Mesenchymal stem cell (in vitro differentiated cells and primary cell): Measurements from ENCODE around the gene FBXL20.
"Not testable (repeated sequence)": the region's sequence is repeated elsewhere in the genome, so short reads cannot be mapped to it uniquely, and the experiment has no call there.

Experiments used
- DNase-seq: peaks from one replicate; pipeline ENCODE4 v3.0.0-alpha.2; 2013
- H2AFZ ChIP-seq: one replicate; pipeline ENCODE4 v1.6.1; 2013; ENCODE audit warnings: low read depth, mild to moderate bottlenecking, control low read depth, inconsistent platforms, low read length, moderate library complexity
- H2AK5ac ChIP-seq: 2 replicates; pipeline ENCODE4 v1.6.1; 2013; ENCODE audit warnings: low read length, moderate library complexity, mild to moderate bottlenecking, inconsistent platforms; ENCODE audit not compliant: severe bottlenecking
- H2BK120ac ChIP-seq: one replicate; pipeline ENCODE4 v1.6.1; 2013; ENCODE audit warnings: low read depth, mild to moderate bottlenecking, inconsistent platforms, low read length, moderate library complexity
- H2BK12ac ChIP-seq, 2 experiments: one replicate each; pipeline ENCODE4 v1.6.1; 2013; ENCODE audit warnings: inconsistent platforms in 2 of 2, low read length in 2 of 2, mild to moderate bottlenecking in 2 of 2, moderate library complexity in 2 of 2, control low read depth in 1 of 2
- H2BK15ac ChIP-seq: one replicate; pipeline ENCODE4 v1.6.1; 2013; ENCODE audit warnings: mild to moderate bottlenecking, low read depth, inconsistent platforms; ENCODE audit not compliant: poor library complexity, severe bottlenecking
- H2BK5ac ChIP-seq: 2 replicates; pipeline ENCODE4 v1.6.1; 2013; ENCODE audit warnings: low read depth, mild to moderate bottlenecking, low read length, control low read depth, inconsistent platforms; ENCODE audit not compliant: poor library complexity, severe bottlenecking
- H3K14ac ChIP-seq, 2 experiments: one replicate each; pipeline ENCODE4 v1.6.1; 2013; ENCODE audit warnings: inconsistent platforms in 2 of 2, low read length in 2 of 2, control low read depth in 1 of 2, mild to moderate bottlenecking in 1 of 2, moderate library complexity in 1 of 2
- H3K18ac ChIP-seq, 2 experiments: one replicate each; pipeline ENCODE4 v1.6.1; 2013; ENCODE audit warnings: inconsistent platforms in 2 of 2, low read length in 2 of 2, control low read depth in 1 of 2, low read depth in 1 of 2, mild to moderate bottlenecking in 1 of 2
- H3K23ac ChIP-seq, 2 experiments: one replicate each; pipeline ENCODE4 v1.6.1; 2013; ENCODE audit warnings: inconsistent platforms in 2 of 2, low read length in 2 of 2, mild to moderate bottlenecking in 2 of 2, moderate library complexity in 2 of 2, control low read depth in 1 of 2
- H3K27ac ChIP-seq: 2 replicates; pipeline ENCODE4 v1.5.1; 2013; ENCODE audit warnings: mild to moderate bottlenecking, moderate library complexity, low read length, control low read depth, inconsistent platforms; ENCODE audit not compliant: poor library complexity, severe bottlenecking
- H3K27me3 ChIP-seq, 2 experiments: 2 replicates each; pipeline versions ENCODE4 v1.6.1 to v1.7.0; 2013; ENCODE audit warnings: low read length in 2 of 2, mild to moderate bottlenecking in 2 of 2, moderate library complexity in 2 of 2, control low read depth in 1 of 2, inconsistent platforms in 1 of 2; ENCODE audit not compliant: control insufficient read depth in 1 of 2, insufficient read depth in 1 of 2
- H3K36me3 ChIP-seq, 2 experiments: 2 replicates each; pipeline versions ENCODE4 v1.6.1 to v1.7.0; 2013; ENCODE audit warnings: low read length in 2 of 2, control low read depth in 1 of 2, inconsistent platforms in 1 of 2, low read depth in 1 of 2, mild to moderate bottlenecking in 1 of 2; ENCODE audit not compliant: insufficient read depth in 2 of 2, control insufficient read depth in 1 of 2
- H3K4ac ChIP-seq, 2 experiments: one replicate each; pipeline ENCODE4 v1.6.1; 2013; ENCODE audit warnings: inconsistent platforms in 2 of 2, low read length in 2 of 2, mild to moderate bottlenecking in 2 of 2, moderate library complexity in 2 of 2, control low read depth in 1 of 2, low read depth in 1 of 2
- H3K4me1 ChIP-seq: 2 replicates; pipeline ENCODE4 v1.6.1; 2013; ENCODE audit warnings: low read depth, low read length, control low read depth; ENCODE audit not compliant: control insufficient read depth, insufficient read depth
- H3K4me2 ChIP-seq: 2 replicates; pipeline ENCODE4 v1.6.1; 2013; ENCODE audit warnings: low read length, mild to moderate bottlenecking, inconsistent platforms; ENCODE audit not compliant: poor library complexity, severe bottlenecking
- H3K4me3 ChIP-seq, 2 experiments: 2 replicates each; pipeline versions ENCODE4 v1.5.1 to v1.7.0; 2013; ENCODE audit warnings: low read length in 2 of 2, mild to moderate bottlenecking in 2 of 2, control low read depth in 1 of 2, low read depth in 1 of 2; ENCODE audit not compliant: insufficient read depth in 1 of 2
- H3K79me1 ChIP-seq: replicated peaks from 2 replicates; pipeline ENCODE4 v1.6.1; 2013; ENCODE audit warnings: mild to moderate bottlenecking, control low read depth, low read length, inconsistent platforms; ENCODE audit not compliant: poor library complexity, severe bottlenecking
- H3K9ac ChIP-seq: 2 replicates; pipeline ENCODE4 v1.7.0; 2013; ENCODE audit warnings: mild to moderate bottlenecking, low read length, moderate library complexity
- H3K9me3 ChIP-seq: 2 replicates; pipeline ENCODE4 v1.7.0; 2013; ENCODE audit warnings: mild to moderate bottlenecking, low read length; ENCODE audit not compliant: control insufficient read depth
- H4K8ac ChIP-seq: one replicate; pipeline ENCODE4 v1.6.1; 2013; ENCODE audit warnings: inconsistent platforms, mild to moderate bottlenecking, low read length, moderate library complexity
- H4K91ac ChIP-seq: one replicate; pipeline ENCODE4 v1.6.1; 2013; ENCODE audit warnings: mild to moderate bottlenecking, low read length, inconsistent platforms
- WGBS: methylation state at CpG from one replicate; pipeline ENCODE4 v1.1.7; 2013; ENCODE audit warnings: mixed read lengths; 5-methylcytosine and 5-hydroxymethylcytosine counted together

The FBXL20 gene

GRCh38 chr17:39385040-39385439, 16.4 kb downstream of the FBXL20 start:
- Histone ChIP-seq H3K79me1 (peaks cover 13% of the 10 kb centered on the region), H4K91ac (no peak overlapping the region), H3K4ac (no peak overlapping the region), H3K4me3 (peak overlapping the region in 1 of 2 experiments; percentile 20), H3K9me3 (no peaks in the 10 kb centered on the region), H2AK5ac (no peak overlapping the region), H3K23ac (peak overlapping the region in 1 of 2 experiments; percentile 89), H3K4me2 (no peak overlapping the region), H3K18ac (no peak overlapping the region), H2BK120ac (no peak overlapping the region), H3K4me1 (no peaks in the 10 kb centered on the region), H3K36me3 (peaks cover 0 to 10% of the 10 kb centered on the region in 2 experiments), H3K27ac (no peak overlapping the region), H2BK15ac (no peak overlapping the region), H3K27me3 (no peaks in the 10 kb centered on the region), H2BK12ac (no peak overlapping the region), H2AFZ (no peak overlapping the region), H3K9ac (no peak overlapping the region), H4K8ac (no peak overlapping the region), H2BK5ac (no peak overlapping the region), H3K14ac (peak overlapping the region in 1 of 2 experiments; percentile 75)
- WGBS = 96% methylated on average over 4 of the region's 6 CpGs
- no peak for DNase-seq

GRCh38 chr17:39380144-39380543, 21.3 kb downstream of the FBXL20 start:
- Histone ChIP-seq H3K9me3 (no peaks in the 10 kb centered on the region), H3K4ac (no peak overlapping the region), H3K23ac (no peak overlapping the region), H2BK15ac (no peak overlapping the region), H2BK12ac (no peak overlapping the region), H2BK120ac (no peak overlapping the region), H3K36me3 (no peaks in the 10 kb centered on the region), H2BK5ac (no peak overlapping the region), H3K27ac (no peak overlapping the region), H3K4me3 (no peak overlapping the region), H2AK5ac (no peak overlapping the region), H4K91ac (no peak overlapping the region), H3K27me3 (no peaks in the 10 kb centered on the region), H3K18ac (no peak overlapping the region), H3K79me1 (peaks cover 18% of the 10 kb centered on the region), H3K4me1 (peaks cover 3% of the 10 kb centered on the region), H4K8ac (no peak overlapping the region), H2AFZ (no peak overlapping the region), H3K4me2 (no peak overlapping the region), H3K14ac (no peak overlapping the region), H3K9ac (no peak overlapping the region)
- WGBS = 95% methylated on average over 1 of the region's 2 CpGs
- no peak for DNase-seq

GRCh38 chr17:39376434-39376833, 25.0 kb downstream of the FBXL20 start:
- Histone ChIP-seq H2AK5ac (no peak overlapping the region), H3K27ac (no peak overlapping the region), H3K27me3 (no peaks in the 10 kb centered on the region), H3K9ac (no peak overlapping the region), H4K91ac (no peak overlapping the region), H2BK120ac (no peak overlapping the region), H3K36me3 (no peaks in the 10 kb centered on the region), H3K4me3 (no peak overlapping the region), H3K4me2 (no peak overlapping the region), H3K23ac (no peak overlapping the region), H3K4me1 (peaks cover 3% of the 10 kb centered on the region), H3K4ac (no peak overlapping the region), H3K79me1 (peaks cover 13% of the 10 kb centered on the region), H3K9me3 (no peaks in the 10 kb centered on the region), H3K14ac (no peak overlapping the region), H2BK5ac (no peak overlapping the region), H4K8ac (no peak overlapping the region), H2AFZ (no peak overlapping the region), H2BK15ac (no peak overlapping the region), H3K18ac (no peak overlapping the region), H2BK12ac (no peak overlapping the region)
- DNase-seq = no peak
- WGBS = 64% methylated on average over 2 of the region's 2 CpGs

GRCh38 chr17:39367805-39368204, 33.6 kb downstream of the FBXL20 start:
- H2AK5ac ChIP-seq, H3K36me3 ChIP-seq, H2BK120ac ChIP-seq, H3K4ac ChIP-seq, H3K27ac ChIP-seq, H3K18ac ChIP-seq, H4K8ac ChIP-seq, H4K91ac ChIP-seq, H3K4me1 ChIP-seq, H3K9ac ChIP-seq, H2AFZ ChIP-seq, H3K23ac ChIP-seq, H2BK12ac ChIP-seq, H3K9me3 ChIP-seq, H2BK5ac ChIP-seq, DNase-seq, H3K27me3 ChIP-seq, H3K14ac ChIP-seq, H3K4me3 ChIP-seq, H2BK15ac ChIP-seq, H3K4me2 ChIP-seq: not testable (repeated sequence)
- peaks cover 10% of the 10 kb centered on the region for H3K79me1 ChIP-seq
- 97% methylated on average over 2 of the region's 4 CpGs for WGBS
